Choroid plexus epithelial cell (primary cell): ENCODE data around the gene KIT.

Source experiments
- DNase-seq: peaks from one replicate; pipeline ENCODE4 v3.0.0-alpha.2; 2010; ENCODE audit warnings: low read depth
- H3K4me3 ChIP-seq: 2 replicates; pipeline ENCODE4 v1.5.1; 2011; ENCODE audit warnings: low read depth, mild to moderate bottlenecking, control low read depth, low read length, moderate library complexity
- TF ChIP-seq, protein P1 (sequence below): conservative IDR thresholded peaks from 2 replicates; pipeline ENCODE4 v1.5.1; 2011; ENCODE audit warnings: low read depth, mild to moderate bottlenecking, control low read depth, inconsistent platforms, low read length, moderate library complexity

The KIT gene

GRCh38 chr4:54675721-54676461 lies 18.1 kb downstream of the KIT start:
- TF ChIP-seq, protein P1, sequence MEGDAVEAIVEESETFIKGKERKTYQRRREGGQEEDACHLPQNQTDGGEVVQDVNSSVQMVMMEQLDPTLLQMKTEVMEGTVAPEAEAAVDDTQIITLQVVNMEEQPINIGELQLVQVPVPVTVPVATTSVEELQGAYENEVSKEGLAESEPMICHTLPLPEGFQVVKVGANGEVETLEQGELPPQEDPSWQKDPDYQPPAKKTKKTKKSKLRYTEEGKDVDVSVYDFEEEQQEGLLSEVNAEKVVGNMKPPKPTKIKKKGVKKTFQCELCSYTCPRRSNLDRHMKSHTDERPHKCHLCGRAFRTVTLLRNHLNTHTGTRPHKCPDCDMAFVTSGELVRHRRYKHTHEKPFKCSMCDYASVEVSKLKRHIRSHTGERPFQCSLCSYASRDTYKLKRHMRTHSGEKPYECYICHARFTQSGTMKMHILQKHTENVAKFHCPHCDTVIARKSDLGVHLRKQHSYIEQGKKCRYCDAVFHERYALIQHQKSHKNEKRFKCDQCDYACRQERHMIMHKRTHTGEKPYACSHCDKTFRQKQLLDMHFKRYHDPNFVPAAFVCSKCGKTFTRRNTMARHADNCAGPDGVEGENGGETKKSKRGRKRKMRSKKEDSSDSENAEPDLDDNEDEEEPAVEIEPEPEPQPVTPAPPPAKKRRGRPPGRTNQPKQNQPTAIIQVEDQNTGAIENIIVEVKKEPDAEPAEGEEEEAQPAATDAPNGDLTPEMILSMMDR: no peak
- H3K4me3 ChIP-seq: no peak overlapping the region
- DNase-seq: no peak

DNA sequence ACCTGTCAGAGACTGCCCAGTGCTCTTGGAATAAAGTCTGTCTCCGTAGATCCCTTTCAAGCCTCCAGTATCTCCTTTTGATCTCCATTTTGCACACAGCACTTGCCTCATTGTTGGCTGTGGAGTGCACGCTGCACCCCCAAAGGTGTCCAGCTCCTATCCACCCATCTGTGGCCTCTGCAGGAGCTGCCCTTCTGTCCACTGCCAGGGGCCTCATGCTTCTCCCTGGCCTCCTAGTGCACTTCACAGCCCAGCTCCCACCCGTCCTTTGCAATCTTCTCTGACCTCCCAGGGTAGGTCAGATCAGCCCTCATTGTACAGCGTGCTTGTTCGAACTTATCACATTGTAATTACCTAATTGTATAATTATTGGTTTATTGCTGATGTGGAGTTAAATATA lies 18.9 kb downstream of the KIT start:
- no peak for DNase-seq
- H3K4me3 ChIP-seq: no peak overlapping the region
- TF ChIP-seq, protein P1: no peak

DNA sequence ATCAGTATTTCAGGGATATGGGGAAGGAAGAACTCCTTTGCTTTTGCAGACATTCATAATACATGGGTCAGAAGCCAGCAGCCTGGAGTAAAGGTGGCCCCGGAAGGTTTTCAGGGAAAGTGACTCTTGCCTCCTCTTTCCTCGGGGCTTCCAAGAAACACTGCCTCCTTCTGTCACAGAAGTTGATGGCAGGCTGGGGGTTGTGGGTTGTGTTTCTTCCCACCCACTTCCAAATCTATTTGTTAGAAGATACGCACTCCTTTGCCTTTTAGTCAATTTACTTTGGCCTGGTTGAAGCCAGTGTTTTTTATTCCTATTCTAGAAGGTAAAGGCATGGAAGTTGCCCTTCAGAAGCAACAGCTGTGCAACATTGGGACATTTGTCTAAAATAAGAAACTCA lies 19.7 kb downstream of the KIT start:
- TF ChIP-seq, protein P1: no peak
- no peak for DNase-seq
- H3K4me3 ChIP-seq: no peak overlapping the region

GRCh38 chr4:54677853-54678650 lies 20.3 kb downstream of the KIT start:
- H3K4me3 ChIP-seq: no peak overlapping the region
- no peak for DNase-seq
- TF ChIP-seq, protein P1: no peak

DNA sequence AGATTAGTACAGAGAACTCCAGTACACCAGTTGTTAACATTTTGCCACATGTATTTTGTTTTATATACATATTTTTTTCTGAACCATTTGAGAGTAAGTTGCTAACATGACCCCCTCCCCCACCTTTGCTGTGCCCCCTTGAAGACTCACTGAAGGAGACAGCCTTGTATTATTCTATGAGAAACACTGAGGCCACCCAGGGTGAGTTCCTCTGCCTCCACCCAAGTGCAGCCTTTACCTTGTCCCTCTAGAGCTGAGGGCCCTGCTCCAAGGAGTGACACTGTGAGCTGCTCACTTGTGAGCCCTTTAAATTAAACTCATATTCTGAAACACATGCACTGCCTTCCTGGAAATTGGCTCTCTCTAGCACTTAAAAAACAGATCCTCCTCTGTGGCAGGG lies 21.1 kb downstream of the KIT start:
- H3K4me3 ChIP-seq: no peak overlapping the region
- DNase-seq: no peak
- TF ChIP-seq, protein P1: no peak

DNA sequence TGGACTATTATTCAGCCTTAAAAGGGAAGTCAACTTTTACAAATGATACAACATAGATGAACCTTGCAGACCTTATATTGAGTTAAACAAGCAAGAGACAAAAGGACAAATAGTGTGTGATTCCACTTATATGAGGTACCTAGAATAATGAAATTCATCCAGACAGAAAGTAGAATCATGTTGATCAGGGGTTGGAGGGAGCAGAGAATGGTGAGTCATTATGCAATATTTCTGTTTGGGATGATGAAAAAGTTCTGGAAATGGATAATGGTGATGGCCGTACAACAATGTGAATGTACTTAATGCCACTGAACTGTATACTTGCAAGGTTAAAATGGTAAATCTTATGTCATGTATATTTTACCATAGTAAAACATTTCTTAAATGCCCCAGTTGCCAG lies 22.1 kb downstream of the KIT start:
- no peak overlapping the region for H3K4me3 ChIP-seq
- no peak for DNase-seq
- TF ChIP-seq, protein P1: no peak
